LHCN-M2 (cell line): ENCODE results near the gene PRKAR1B. TPM values are rescaled to one million over a fixed set of nuclear protein-coding genes. Genes with fewer than 3 reads are reported as not detected.

ENCODE experiments used
- DNase-seq: peaks from one replicate; pipeline ENCODE4 v3.0.0-alpha.2; 2012; ENCODE audit warnings: low read depth
- total RNA-seq: library from RNA; depleted of rRNA; stranded (reverse); fragments of >200 nt; gene quantifications from 2 replicates; pipeline ENCODE4 v1.2.3, GENCODE V29; 2014; rRNA removed

PRKAR1B gene
- total RNA-seq, 1 experiment from 2014 or later, result 23.0 TPM

DNA sequence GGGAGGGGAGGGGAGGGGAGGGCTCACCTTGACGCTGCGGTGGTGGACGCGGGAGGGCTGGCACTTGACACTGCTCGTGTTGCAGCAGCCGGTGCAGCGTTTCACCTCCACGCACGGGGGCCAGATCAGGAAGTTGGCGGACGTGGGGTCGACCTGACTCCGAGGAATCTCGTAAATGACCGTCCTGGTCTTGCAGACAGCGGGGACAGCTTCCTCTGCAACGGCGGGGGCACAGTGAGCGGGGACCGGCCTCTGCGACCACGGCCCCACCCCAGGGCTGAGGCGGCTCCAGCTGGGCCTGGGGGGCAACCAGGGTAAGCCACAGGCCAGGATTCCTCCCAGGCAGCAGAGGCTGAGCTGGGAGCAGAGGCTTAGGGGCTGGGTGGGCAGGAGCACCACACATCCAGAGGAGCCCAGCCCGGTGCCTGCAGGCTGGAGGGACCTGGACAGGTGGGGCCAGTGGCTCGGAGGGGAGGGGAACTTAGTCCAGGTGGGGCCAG is 216.2 kb downstream of the PRKAR1B start:
- DNase-seq, result no peak

DNA sequence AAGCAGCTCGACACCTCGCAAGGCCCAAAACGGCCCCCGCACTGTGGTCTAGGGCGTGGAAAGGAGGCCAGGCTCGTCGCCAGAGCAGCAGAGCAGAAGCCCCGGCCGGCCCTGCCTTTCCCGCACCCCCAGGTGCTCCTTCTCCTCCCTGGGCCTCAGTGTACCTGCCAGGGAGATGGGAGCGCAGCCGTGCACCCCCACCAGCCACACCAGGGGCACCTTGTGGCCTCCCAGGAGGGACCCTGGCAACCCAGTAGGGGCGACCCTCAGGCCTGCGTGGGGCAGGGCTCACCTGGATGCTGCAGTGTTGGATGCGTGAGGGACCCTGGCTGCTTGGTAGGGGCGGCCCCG is 217.0 kb downstream of the PRKAR1B start:
- DNase-seq, result no peak

DNA sequence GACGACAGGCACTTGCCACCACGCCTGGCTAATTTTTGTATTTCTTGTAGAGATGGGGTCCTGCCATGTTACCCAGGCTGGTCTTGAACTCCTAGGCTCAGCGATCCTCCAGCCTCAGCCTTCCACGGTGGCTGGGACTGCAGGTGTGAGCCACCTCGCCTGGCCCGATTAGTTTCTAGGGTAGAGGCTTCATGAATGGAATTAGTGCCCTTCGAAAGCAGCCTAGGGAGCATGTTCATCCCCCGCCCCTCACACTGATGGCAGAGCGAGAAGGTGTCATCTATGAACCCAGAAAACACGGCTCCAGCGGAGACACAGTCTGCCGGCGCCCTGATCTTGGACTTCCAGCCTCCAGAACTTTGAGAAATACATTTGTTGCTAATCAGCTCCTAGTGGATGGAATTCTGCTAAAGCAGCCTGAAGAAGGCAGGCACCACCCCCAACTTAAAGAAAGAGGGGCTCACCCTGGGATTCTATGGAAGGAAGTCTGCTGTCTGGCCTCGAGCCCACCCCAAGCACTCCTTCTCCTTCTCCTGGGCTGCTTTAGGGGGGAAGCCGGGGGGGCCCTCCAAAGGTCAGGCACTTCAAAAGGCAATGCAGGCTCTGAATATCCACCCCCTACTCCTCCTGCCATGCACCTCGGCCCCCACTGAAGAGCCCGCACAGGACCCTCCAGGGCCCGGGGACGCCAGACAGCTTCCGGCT is 217.5 kb downstream of the PRKAR1B start:
- DNase-seq, result no peak

DNA sequence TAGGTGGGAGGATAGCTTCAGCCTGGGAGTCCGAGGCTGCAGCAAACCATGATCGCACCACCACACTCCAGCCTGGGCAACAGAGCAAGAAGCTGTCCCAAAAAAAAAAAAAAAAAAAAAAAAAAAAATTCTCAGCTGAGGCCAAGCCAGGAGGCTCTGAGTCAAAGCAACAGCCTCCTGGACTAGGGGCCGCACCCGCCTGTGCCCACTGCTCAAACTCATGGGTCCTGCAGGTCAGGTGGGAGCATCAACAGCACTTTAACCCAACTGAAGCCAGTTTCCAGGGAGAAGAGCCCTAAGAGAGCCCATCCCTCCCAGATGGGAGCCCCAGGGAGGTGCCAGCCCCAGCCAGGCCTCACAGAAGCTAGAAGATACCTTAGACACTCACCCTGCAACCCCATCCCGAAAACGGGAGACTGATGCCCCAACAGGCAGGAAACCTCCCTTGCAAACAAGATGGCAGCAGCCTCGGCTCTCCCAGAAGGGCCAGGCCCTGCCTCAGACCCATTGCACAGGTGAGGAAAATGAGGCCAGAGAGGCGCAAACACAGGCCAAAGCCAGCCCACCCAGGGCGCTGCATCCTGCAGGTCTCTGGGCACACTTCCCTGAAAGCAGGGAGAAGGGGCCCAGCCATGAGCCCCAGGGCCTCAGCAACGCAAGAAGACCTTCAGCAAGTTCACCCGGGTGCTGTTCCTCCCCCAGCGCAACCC is 218.5 kb downstream of the PRKAR1B start:
- DNase-seq, result no peak

DNA sequence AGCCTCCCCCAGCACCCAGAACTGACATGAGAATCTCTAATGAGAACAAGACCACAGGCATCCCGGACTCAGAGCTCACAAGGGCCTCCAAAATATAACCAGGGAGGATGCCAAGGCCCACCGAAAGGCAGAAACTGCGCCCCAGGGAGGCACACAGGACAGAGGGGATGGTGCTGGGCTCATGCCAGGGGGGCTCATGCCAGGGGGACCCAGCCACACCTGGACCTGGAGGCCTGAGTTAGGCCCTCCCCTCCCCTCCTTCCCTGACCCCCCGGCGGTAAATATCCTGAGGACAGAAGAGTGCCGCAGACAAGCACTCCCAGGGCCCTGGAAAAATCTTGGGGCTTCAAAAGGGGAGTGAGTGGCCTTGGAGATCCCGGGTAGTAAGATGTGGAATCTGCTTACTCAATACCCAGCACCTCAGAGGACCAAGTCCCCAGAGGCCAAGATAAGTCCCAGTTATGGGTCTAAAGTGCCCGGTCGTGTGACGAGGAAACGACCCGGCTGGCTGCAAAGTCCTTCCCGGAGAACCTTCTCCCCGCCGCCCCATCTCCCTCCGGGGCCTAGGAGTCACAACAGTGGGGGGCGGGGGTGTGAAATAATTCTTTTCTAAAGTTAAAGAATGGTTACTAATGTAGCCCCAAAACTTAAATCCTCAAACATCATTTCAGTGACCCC is 219.3 kb downstream of the PRKAR1B start:
- DNase-seq, result no peak

DNA sequence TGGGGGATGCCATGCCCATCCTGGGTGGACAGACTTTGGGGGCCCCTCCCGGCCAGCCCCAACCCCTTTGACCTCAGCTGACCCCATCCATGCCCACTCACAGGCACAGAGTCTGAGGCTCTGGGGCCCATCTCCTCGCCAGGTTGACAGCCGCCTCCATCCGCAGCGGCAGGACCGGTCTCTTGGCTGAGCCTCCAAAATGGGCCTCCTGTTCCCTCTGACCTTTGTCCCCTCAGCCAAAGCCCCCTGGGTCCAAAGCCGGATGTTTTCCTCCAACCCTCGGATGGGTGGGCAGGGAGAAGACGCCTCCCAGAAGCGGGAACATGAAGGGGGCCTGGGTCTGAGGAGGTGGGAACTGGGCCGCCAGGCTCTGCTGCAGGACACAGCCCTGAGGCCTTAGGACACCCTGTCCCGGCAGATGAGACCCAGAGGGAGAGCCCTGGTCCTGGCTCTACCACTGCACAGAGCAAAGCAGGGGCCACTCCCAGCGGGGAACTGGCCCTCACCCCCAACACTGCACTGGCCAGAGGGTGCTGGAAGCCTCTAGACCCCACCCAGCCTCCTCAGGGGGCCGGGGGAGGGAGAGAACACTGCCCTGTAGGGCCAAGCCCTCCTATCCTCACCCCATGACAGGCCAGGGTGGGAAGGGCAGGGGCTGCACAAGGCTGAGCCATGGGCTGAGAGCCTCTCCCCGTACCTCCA is 220.0 kb downstream of the PRKAR1B start:
- DNase-seq, result no peak

- DNase-seq, result no peak
These were observed 220.7 kb downstream of the PRKAR1B start for GRCh38 chr7:506391-506831.

DNA sequence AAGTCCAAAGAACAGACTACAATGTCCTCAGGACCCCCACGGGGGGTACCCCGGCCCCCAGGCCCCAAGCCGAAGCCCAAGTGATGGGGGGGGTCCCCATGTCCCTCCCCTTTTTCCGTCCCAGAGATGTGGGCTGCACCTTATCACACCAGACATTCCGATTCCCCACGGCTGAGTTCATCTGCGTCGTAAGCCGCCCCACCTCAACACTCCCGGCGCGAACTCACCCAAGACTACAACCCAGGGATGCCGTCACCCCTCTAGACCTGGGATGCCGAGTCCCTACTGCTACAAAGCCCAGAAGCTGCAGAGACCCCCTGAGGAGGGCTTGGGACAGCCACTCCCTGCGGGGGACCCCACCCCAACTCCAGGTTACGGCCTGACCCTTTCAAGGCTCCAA is 221.9 kb downstream of the PRKAR1B start:
- no peak for DNase-seq

- DNase-seq, result no peak
These were observed 222.6 kb downstream of the PRKAR1B start for GRCh38 chr7:504221-505111.

- DNase-seq, result no peak
These were observed 223.4 kb downstream of the PRKAR1B start for GRCh38 chr7:503575-504111.

DNA sequence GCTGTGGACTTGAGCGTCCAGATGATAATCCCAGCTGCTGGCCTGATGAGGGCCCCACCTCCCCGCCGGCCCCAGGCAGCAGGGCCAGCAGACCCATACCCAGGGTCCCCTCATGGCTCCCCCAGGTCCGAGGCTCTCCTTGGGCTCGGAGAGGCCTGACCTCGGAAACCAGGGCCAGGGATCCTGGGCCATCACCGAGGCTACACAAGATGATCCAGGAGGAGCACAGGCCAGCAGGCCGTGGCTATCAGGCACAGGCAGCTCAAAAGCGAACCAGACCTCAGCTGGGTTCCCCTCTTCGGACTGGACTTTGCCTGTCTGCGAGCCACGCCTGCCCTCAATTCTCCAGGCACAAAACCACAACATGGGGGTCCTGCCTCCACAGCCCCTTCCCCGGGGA is 224.8 kb downstream of the PRKAR1B start:
- no peak for DNase-seq

- DNase-seq, result no peak
These were observed 225.6 kb downstream of the PRKAR1B start for GRCh38 chr7:501526-501925.

DNA sequence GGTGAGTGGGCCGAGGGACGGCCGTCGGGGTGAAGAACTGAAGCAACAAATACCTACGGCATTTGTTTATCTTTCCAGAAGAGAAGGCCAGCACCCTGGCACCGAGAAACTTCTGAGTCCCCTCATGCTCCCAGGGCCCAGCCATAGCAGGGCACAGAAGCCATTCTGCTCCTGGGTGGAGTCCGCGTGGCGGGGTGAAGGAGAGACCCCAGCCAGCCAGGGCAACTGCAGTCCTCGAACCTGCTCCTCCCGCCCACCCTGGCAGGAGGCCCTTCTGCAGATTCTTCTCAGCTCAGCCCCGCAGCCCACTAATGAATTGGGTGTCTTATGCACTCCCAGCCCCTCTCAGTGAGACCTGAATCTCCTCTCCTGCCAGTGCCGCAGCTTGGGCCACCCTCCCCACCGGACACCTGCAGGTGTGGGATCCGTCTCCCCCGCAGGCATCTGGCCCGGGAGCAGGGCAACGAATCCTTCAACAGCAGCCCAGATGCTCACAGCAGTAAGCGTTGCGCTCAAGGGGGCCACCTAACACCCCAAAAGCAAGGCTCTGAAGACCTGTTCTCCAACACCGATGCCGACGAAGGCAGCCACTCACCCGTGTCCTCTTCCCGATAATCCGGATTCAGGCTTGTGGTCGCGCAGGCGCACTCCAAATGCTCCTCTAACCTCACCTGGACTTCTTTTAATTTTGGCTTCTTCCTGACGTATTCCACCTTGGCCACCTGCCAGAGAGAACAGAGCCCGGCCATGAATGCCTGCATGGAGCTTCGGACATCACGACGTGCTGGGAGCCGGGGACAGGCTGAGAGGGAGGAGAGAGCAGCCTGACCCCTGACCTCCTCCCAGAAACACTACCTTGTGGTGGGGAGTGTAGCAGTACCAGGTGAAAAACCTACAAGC is 226.3 kb downstream of the PRKAR1B start:
- DNase-seq, result no peak

- DNase-seq, result no peak
These were observed 227.1 kb downstream of the PRKAR1B start for GRCh38 chr7:499853-500485.

Other genes with a start within 250 kb of the PRKAR1B start
- 33.7 and 37.0 TPM in 2 replicates for gene PDGFA, start 207.4 kb downstream of the PRKAR1B start, total RNA-seq
- gene DNAAF5, start 582 bp downstream of the PRKAR1B start, total RNA-seq, result 55.9 and 68.0 TPM in 2 replicates
- 144 and 166 TPM in 2 replicates for gene SUN1, start 105.2 kb upstream of the PRKAR1B start, total RNA-seq
- 28.0 and 33.7 TPM in 2 replicates for gene GET4, start 149.3 kb upstream of the PRKAR1B start, total RNA-seq
- gene ADAP1, start 227.4 kb upstream of the PRKAR1B start, total RNA-seq, result 0.19 and 0.57 TPM in 2 replicates
- gene COX19, start 248.3 kb upstream of the PRKAR1B start, total RNA-seq, result 6.5 TPM in 2 replicates